ENCODE data around the gene VKORC1L1. TPM values are rescaled to one million over a fixed set of nuclear protein-coding genes. Genes with fewer than 3 reads are reported as not detected.
"Not testable (repeated sequence)": the region's sequence is repeated elsewhere in the genome, so short reads cannot be mapped to it uniquely, and the experiment has no call there.

Gene VKORC1L1
- total and polyA plus RNA-seq, 2 of the 8 experiments (the other 6 are each of a cell fraction or from before 2014, with no cell fraction given), result 12.7 to 45.3 TPM

DNA sequence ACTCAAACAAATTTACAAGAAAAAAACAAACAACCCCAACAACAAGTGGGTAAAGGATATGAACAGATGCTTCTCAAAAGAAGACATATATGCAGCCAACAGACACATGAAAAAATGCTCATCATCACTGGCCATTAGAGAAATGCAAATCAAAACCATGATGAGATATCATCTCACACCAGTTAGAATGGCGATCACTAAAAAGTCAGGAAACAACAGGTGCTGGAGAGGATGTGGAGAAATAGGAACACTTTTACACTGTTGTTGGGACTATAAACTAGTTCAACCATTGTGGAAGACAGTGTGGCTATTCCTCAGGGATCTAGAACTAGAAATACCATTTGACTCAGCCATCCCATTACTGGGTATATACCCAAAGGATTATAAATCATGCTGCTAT is 122.1 kb downstream of the VKORC1L1 start:
- H3K4me2 ChIP-seq (ENCODE audit: insufficient read depth in 1 of 2, low read depth in 2 of 2, low read length in 2 of 2); POLR2A ChIA-PET (ENCODE audit: partially characterized antibody); H3K79me1 ChIP-seq (ENCODE audit: low read depth, low read length); DNase-seq (ENCODE audit: low read depth in 1 of 2, low spot score in 2 of 2); H3K56ac ChIP-seq (replicated peaks; ENCODE audit: insufficient read length, low read depth, low read length); H2BK5ac ChIP-seq (ENCODE audit: low read depth, low read length); H3K36me3 ChIP-seq (ENCODE audit: control insufficient read depth in 2 of 4, insufficient read depth in 4 of 4, low read length in 3 of 4); H3K4me1 ChIP-seq (replicated peaks in 1 of 4; ENCODE audit: control insufficient read depth in 3 of 4, insufficient read depth in 4 of 4, low read length in 3 of 4); H3K27me3 ChIP-seq (replicated peaks in 1 of 4; ENCODE audit: control insufficient read depth in 3 of 4, extremely low read depth in 1 of 4, insufficient read depth in 3 of 4, low read length in 3 of 4); H2AFZ ChIP-seq (ENCODE audit: low read length); H4K91ac ChIP-seq (replicated peaks; ENCODE audit: insufficient read length, low read length); H3K9me3 ChIP-seq (ENCODE audit: insufficient read depth in 2 of 2, low read depth in 1 of 2, low read length in 1 of 2); H2AK5ac ChIP-seq (ENCODE audit: low read depth, low read length); H2BK20ac ChIP-seq (ENCODE audit: low read length); H4K5ac ChIP-seq (ENCODE audit: insufficient read length, low read depth, low read length); H2BK120ac ChIP-seq (replicated peaks; ENCODE audit: low read depth, low read length); H3K23me2 ChIP-seq (ENCODE audit: low read depth, low read length); H2BK15ac ChIP-seq (ENCODE audit: low read length); H3K18ac ChIP-seq (ENCODE audit: extremely low read depth, low read length); H3K23ac ChIP-seq (ENCODE audit: insufficient read length); H2BK12ac ChIP-seq (ENCODE audit: low read depth, low read length); FAIRE-seq; H3K9ac ChIP-seq (replicated peaks in 1 of 4; ENCODE audit: extremely low read depth in 1 of 4, low read depth in 3 of 4, low read length in 3 of 4); H3K4me3 ChIP-seq (ENCODE audit: extremely low read depth in 1 of 4, insufficient read depth in 2 of 4, low read depth in 3 of 4, low read length in 4 of 4); H3K79me2 ChIP-seq (ENCODE audit: control insufficient read depth in 1 of 2, insufficient read depth in 2 of 2, low read length in 2 of 2); H3K14ac ChIP-seq (ENCODE audit: insufficient read length); H3K4ac ChIP-seq (replicated peaks; ENCODE audit: insufficient read length, low read depth, low read length); H3K27ac ChIP-seq (ENCODE audit: low read depth, low read length); H4K20me1 ChIP-seq (replicated peaks in 1 of 2; ENCODE audit: control insufficient read depth in 1 of 2, insufficient read depth in 2 of 2, low read length in 2 of 2); H4K8ac ChIP-seq (ENCODE audit: extremely low read depth, insufficient read depth, low read length): not testable (repeated sequence)
- WGBS, 2 experiments (ENCODE audit: extremely low coverage in 1 of 2, insufficient coverage in 1 of 2, insufficient read length in 1 of 2, insufficient replicate concordance in 2 of 2, low coverage in 1 of 2, low lambda C conversion rate in 2 of 2, missing lambda C conversion rate in 1 of 2), result 0% methylated on average over 1 of the region's 1 CpG; no CpG with 5 or more reads in 1 of the 2 experiments
- CTCF ChIA-PET (ENCODE audit: partially characterized antibody), result interaction anchor here (1.1 kb wide), 1 partner anchor 18 kb away, joined by 3 read pairs; no protein-coding TSS in a partner anchor

DNA sequence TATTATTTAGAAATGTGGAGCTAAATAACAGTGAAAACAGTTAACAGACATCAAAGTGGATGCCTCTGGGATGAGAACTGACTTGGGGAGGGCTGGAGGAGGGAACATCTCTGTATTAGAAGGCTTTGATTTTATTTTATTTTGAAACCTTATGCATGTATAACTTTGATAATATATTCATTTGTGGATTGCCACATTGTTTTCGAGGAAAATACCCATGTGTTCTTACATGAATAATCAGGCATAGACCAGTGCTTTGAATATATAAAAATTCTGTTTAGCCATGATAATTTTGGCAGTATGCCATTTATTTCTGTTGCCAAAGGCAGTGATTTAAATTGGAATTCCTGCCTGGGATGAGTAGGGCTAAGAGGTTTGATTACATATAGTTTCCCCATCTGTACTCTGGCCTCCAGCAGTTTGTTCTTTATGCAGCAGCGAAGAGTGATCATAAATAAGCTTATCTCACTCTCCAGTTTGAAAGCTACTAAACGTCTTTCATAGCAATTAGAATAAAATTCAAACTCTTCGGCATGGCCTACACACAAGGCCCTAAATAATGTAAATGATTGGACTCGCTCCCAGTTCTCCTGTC is 128.0 kb downstream of the VKORC1L1 start:
- H3K14ac ChIP-seq (ENCODE audit: insufficient read length); DNase-seq (ENCODE audit: low read depth in 1 of 2, low spot score in 2 of 2); H3K4me3 ChIP-seq (ENCODE audit: extremely low read depth in 1 of 4, insufficient read depth in 2 of 4, low read depth in 3 of 4, low read length in 4 of 4); H4K20me1 ChIP-seq (replicated peaks in 1 of 2; ENCODE audit: control insufficient read depth in 1 of 2, insufficient read depth in 2 of 2, low read length in 2 of 2); H3K18ac ChIP-seq (ENCODE audit: extremely low read depth, low read length); H4K8ac ChIP-seq (ENCODE audit: extremely low read depth, insufficient read depth, low read length); POLR2A ChIA-PET (ENCODE audit: partially characterized antibody); H3K9me3 ChIP-seq (ENCODE audit: insufficient read depth in 2 of 2, low read depth in 1 of 2, low read length in 1 of 2); H3K79me1 ChIP-seq (ENCODE audit: low read depth, low read length); H3K27ac ChIP-seq (ENCODE audit: low read depth, low read length); H2BK12ac ChIP-seq (ENCODE audit: low read depth, low read length); H2BK20ac ChIP-seq (ENCODE audit: low read length); H3K23me2 ChIP-seq (ENCODE audit: low read depth, low read length); H3K27me3 ChIP-seq (replicated peaks in 1 of 4; ENCODE audit: control insufficient read depth in 3 of 4, extremely low read depth in 1 of 4, insufficient read depth in 3 of 4, low read length in 3 of 4); H4K5ac ChIP-seq (ENCODE audit: insufficient read length, low read depth, low read length); H3K36me3 ChIP-seq (ENCODE audit: control insufficient read depth in 2 of 4, insufficient read depth in 4 of 4, low read length in 3 of 4); CTCF ChIA-PET (ENCODE audit: partially characterized antibody); H2AFZ ChIP-seq (ENCODE audit: low read length); H2AK5ac ChIP-seq (ENCODE audit: low read depth, low read length); FAIRE-seq; H2BK5ac ChIP-seq (ENCODE audit: low read depth, low read length); H2BK15ac ChIP-seq (ENCODE audit: low read length); H3K4me2 ChIP-seq (ENCODE audit: insufficient read depth in 1 of 2, low read depth in 2 of 2, low read length in 2 of 2); H3K4me1 ChIP-seq (replicated peaks in 1 of 4; ENCODE audit: control insufficient read depth in 3 of 4, insufficient read depth in 4 of 4, low read length in 3 of 4); H2BK120ac ChIP-seq (replicated peaks; ENCODE audit: low read depth, low read length); H3K56ac ChIP-seq (replicated peaks; ENCODE audit: insufficient read length, low read depth, low read length); H3K23ac ChIP-seq (ENCODE audit: insufficient read length); H3K79me2 ChIP-seq (ENCODE audit: control insufficient read depth in 1 of 2, insufficient read depth in 2 of 2, low read length in 2 of 2); H3K4ac ChIP-seq (replicated peaks; ENCODE audit: insufficient read length, low read depth, low read length); H4K91ac ChIP-seq (replicated peaks; ENCODE audit: insufficient read length, low read length); H3K9ac ChIP-seq (replicated peaks in 1 of 4; ENCODE audit: extremely low read depth in 1 of 4, low read depth in 3 of 4, low read length in 3 of 4): not testable (repeated sequence)
- 100% methylated on average over 1 of the region's 5 CpGs; no CpG with 5 or more reads in 1 of the 2 experiments for WGBS, 2 experiments (ENCODE audit: extremely low coverage in 1 of 2, insufficient coverage in 1 of 2, insufficient read length in 1 of 2, insufficient replicate concordance in 2 of 2, low coverage in 1 of 2, low lambda C conversion rate in 2 of 2, missing lambda C conversion rate in 1 of 2)
